Measurements from ENCODE around the gene PIGR.

GRCh38 chr1:206899717-206900116, 46.5 kb downstream of the PIGR start:
- TF ChIP-seq BRCA1 (IDR thresholded peaks at IDR 0.05; ENCODE audit: low read depth, low read length) (no peak), E2F8 (IDR thresholded peaks at IDR 0.05; ENCODE audit: low read depth, partially characterized antibody) (no peak), EP300 (IDR thresholded peaks at IDR 0.05; ENCODE audit: borderline replicate concordance in 1 of 2, control insufficient read depth in 1 of 2, low read depth in 2 of 2, low read length in 2 of 2) (no peak), TAF1 (IDR thresholded peaks at IDR 0.05; ENCODE audit: borderline replicate concordance, low read depth, low read length) (no peak), TCF12 (IDR thresholded peaks at IDR 0.05; ENCODE audit: low read depth, low read length) (no peak), CTCF (IDR thresholded peaks at IDR 0.05 in 2 of 3, conservative IDR thresholded peaks at IDR 0.05 in 1 of 3; ENCODE audit: control insufficient read depth in 2 of 3, extremely low read depth in 1 of 3, insufficient read depth in 1 of 3, low read depth in 3 of 3, low read length in 3 of 3) (no peak), BCL3 (IDR thresholded peaks at IDR 0.05; ENCODE audit: borderline replicate concordance, insufficient read depth, low read depth, low read length, poor library complexity, severe bottlenecking) (no peak), USF1 (IDR thresholded peaks at IDR 0.05; ENCODE audit: borderline replicate concordance, extremely low read length, insufficient read depth, low read depth, low read length) (no peak)
